ENCODE measurements around the gene FIP1L1.
A peak's percentile ranks its signal among the peaks of the same experiment; 100 is the strongest.

Gene FIP1L1

GRCh38 chr4:53501561-53501960 lies 124.1 kb downstream of the FIP1L1 start:
- no peak for DNase-seq (ENCODE audit: low read depth)

GRCh38 chr4:53502094-53502493 lies 124.7 kb downstream of the FIP1L1 start:
- no peak for DNase-seq (ENCODE audit: low read depth)

DNA sequence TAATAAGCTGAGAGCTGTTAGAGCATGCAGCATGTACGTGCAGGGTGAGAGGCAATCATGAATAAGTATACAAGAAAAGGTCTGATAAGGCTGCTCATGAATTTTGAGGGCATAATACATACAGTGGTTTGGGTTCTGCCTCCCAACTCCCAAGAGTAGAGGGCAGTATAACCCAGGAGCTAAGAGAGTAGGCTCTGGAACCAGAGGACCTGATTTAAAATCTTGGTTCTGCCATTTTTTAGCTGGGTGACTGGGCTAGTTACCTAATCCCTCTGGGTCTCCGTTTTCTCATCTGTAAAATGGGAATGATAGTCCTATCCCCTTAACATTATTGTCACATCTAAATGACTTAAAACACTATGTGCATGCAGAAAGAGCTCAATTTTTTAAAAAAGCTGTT lies 128.5 kb downstream of the FIP1L1 start:
- peak; percentile 24 for DNase-seq (ENCODE audit: low read depth)

DNA sequence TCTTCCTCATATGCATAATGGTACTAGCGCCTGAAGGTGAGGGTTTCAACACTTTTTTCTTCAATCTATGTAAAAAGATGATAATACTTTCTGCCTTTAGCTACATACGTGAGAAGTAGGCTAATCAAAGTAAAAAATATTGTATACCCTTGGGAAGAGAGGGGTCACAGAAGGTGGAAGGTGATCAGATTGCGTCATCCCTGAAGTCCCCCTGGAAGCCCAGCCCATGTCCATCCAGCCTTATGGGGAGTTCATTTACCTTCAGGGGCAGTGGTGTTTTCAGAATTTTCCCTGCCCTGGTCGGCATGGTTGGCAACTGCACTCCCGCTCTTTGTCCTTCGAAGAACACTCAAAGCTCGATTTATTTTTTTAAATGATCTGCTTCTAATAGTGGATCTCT lies 129.6 kb downstream of the FIP1L1 start:
- DNase-seq (ENCODE audit: low read depth), result no peak

DNA sequence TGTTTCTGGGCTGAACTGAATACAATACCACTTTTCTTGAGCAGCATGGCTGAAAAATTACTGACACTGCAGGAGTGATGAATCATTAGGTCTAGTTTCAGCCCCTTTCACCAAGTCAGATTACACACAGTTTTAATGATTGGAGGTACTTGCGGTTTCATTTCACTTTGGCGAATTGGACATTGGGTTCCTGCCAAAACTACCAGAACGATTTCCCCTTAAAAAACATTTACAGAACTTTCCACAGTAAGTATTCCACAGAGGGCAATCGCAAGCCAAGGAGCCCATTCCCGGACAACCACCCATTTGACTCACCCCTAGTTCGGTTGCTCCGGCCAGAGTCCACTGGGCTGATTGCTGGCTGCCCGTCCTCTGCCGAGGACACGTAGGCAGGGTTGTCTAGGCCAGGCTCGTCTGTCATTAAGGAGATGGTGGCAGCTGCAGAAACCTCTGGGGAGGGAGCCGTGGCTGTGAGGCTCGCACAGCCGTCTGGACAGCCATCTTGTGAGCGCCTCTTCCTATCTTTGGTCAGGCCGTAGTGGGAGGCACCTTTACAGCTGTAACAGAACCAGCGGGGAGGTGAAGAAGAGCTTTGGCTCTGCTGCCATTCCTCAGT lies 130.3 kb downstream of the FIP1L1 start:
- peak; percentile 54 for DNase-seq (ENCODE audit: low read depth)

DNA sequence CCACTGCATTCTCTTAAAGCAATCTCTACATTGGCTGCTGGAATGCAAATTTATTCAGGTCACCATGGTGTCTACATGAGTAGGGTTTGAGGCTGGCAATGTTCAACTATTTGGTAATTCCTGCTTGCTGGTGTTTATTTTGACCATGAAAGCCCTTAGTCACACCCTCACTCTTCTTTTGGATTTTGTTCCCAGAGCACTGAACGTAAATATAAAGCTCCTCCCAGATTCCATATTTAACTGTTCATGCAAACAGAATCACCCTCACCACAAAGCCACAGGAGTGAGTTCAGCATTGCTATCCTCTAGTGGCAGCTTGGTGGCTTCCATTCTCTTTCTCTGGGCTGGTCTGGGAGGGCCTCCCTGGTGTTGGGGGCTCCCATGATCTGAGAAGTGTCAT lies 131.0 kb downstream of the FIP1L1 start:
- DNase-seq (ENCODE audit: low read depth), result peak; percentile 89

DNA sequence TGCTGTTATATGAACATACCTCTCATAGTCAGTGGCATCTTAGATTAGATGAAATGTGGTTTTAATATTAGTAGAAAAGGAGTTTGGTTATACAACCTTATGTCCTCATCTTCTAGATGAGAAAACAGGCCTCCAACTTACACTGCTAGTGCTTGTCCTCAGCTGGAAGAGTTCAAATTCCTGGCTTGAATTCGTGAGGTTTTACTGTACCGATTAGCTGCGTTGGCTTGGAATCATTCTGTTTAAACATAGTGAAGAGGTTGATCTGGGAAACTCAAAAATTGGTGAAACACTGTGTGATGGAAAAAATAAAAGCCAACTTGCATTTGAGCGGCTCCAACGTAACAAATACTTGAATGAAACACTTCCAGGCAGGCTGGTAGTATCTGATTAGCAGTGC lies 132.9 kb downstream of the FIP1L1 start:
- peak; percentile 22 for DNase-seq (ENCODE audit: low read depth)
